ENCODE measurements around the gene RELB.

GRCh38 chr19:45057444-45057843, 56.2 kb downstream of the RELB start:
- TF ChIP-seq RFX5 (IDR thresholded peaks at IDR 0.05; ENCODE audit: low read depth, low read length): no peak
- TF ChIP-seq CTCF (conservative IDR thresholded peaks at IDR 0.05; ENCODE audit: low read depth, low read length): no peak

Data from IMR-90 (cell line).